NCI-H2196 (cell line): ENCODE measurements around the gene RNF4.
"Not testable (repeated sequence)": the region's sequence is repeated elsewhere in the genome, so short reads cannot be mapped to it uniquely, and the experiment has no call there.

ENCODE experiments used
- DNase-seq: peaks from one replicate; lab custom pipeline; 2025; ENCODE audit not compliant: unreplicated experiment; lab: John Stamatoyannopoulos, UW

Gene RNF4

DNA sequence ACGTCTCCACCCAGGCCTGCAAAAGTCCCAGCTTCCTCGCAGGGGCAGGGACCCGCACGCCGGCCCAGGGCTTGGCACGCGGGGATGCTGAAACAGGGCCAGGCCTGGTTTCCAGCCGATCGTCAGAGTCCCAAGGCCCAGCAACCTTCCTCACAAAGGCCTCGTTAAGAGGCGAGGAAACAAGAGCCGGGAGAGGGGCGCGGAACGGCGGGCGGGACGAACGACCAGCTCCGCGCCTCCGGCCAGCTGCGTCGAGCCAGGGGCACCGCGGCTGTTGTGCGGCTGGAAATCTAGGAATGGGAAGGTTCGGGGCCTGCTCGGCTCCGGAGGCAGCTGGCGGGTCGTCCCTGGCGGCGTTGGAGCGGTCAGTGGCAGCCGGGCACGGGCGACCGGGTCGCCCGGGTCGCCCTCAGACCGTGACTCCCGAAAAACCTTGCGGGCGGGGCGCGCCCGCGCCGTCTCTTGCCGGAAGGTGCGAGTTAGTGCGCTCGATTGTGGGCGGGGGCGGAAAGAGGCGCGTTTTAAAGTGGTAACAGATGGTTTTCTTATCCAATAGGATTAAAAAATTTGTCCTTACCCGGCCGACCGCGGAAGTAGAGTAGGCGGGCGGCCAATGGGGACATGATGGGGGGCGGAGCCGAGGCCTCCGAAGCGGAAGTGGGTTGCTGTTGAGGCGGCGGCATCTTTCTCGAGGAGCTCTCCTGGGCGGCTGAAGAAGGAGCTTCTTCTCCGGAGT lies at the start of gene RNF4:
Gene RNF4 (plus strand): TSS at position 651 of the 736 bp plus-strand sequence. CDS start 21,388 bp downstream, outside the sequence.
- peak; percentile 95 for DNase-seq

DNA sequence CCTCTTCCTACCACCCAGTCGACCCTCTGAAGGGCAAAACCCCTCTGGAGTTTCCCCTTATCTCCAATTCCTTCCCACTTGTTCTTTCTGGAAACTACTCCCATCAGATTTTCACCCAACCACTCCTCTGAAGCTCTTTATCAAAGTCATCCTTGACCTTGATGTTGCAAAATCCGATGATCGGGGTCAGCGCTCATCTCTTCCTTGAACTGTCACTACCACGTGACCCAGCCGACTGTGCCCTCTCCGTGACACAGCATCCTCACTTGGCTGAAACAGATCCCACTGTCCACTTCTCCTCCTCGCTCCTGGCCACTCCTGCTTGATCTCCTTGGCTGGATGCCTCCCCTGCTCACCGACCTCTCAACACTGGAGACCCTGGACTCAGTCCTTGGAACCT lies 49.1 kb upstream of the RNF4 start:
- no peak for DNase-seq

DNA sequence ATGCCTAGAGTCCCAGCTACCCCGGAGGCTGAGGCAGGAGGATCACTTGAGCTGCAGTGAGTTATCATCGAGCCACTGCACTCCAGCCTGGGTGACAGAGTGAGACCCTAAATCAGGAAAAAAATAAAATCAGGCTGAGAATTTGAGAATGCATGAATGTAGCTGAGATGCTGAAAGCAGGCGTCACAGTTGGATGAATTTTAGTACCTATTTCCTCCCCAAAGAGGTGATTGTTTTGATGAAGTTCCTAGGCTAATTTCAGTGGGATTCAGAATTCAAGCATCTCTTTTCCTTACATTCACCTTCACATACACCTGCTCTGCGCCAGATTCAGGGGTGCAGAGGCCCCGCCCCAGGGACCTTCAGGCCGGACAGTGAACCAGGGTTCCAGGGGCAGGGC lies 47.0 kb upstream of the RNF4 start:
- DNase-seq: no peak

GRCh38 chr4:2423066-2423465 lies 45.8 kb upstream of the RNF4 start:
- DNase-seq: no peak

GRCh38 chr4:2423695-2424094 lies 45.2 kb upstream of the RNF4 start:
- no peak for DNase-seq

GRCh38 chr4:2424581-2424980 lies 44.3 kb upstream of the RNF4 start:
- DNase-seq: no peak

DNA sequence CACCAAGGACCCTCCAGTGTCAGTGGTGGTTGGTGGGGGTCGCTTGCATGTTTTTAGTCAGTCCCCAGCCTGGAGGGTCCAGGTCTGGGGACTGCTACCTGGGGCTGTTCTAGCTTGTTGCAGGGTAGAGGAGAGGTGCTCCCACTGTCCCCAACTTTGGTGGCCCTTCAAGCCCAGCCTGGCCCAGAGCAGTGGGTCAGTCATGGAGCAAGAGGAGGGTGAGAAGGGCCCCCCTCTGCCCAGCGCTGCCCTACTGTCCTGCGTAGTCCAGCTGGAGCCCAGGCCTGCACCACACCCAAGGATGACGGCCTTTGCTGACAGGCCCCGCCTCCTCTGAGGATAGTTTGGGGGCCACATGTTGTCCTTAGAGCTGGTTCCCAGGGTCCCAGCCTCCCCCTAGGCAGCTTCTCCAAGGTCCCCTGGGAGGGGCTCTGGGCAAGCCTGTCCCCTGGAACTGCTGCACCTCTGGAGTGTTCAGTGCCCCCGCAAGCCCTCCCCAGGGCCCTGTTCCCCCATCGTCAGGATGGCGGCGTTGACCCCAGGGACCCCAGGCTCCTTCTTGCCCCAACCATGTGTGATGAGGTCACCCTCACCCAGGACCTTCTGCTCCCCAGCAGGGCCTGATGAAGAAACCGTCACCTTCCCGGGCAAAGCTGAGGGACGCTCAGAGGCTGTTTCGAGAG lies 43.4 kb upstream of the RNF4 start:
- no peak for DNase-seq

DNA sequence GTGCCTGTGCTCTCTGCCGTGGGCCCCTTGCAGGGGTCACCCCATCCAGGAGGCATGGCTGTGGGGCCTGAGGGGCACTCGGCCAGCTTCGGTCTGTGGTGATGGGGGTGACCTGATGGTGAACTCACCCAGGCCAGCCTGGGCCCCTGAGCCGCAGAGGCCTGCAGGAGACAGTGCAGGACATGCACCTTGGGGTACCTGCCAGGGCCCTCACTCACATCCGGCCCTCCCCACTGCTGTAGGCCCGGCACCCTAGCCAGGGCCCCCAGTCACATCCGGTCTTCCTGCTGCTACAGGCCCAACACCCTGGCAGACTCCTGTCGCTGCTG lies 42.9 kb upstream of the RNF4 start:
- no peak for DNase-seq

GRCh38 chr4:2426711-2427275 lies 42.1 kb upstream of the RNF4 start:
- no peak for DNase-seq

GRCh38 chr4:2427383-2428334 lies 41.2 kb upstream of the RNF4 start:
- DNase-seq: no peak

- DNase-seq: no peak
Observed at GRCh38 chr4:2428496-2429213, 40.3 kb upstream of the RNF4 start.

GRCh38 chr4:2429945-2430757 lies 38.8 kb upstream of the RNF4 start:
- not testable (repeated sequence) for DNase-seq

DNA sequence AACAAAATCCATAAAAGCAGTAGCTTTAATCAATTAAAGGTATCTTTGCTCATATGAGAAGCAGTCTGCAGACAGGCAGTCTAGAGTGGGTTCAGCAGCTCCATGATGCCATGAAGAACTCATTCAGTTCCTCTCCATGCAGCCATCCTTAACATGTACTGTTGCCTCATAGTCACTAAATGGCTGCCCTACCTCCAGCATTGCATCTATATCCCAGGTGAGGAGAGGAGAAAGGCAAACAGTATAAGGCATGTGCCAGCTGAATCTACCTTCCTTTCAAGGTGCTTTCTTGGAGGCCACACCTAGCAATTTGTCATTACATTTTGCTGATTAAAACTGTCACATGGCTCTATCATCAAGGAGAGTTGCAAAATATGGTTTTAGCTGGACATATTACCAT lies 36.9 kb upstream of the RNF4 start:
- DNase-seq: no peak

DNA sequence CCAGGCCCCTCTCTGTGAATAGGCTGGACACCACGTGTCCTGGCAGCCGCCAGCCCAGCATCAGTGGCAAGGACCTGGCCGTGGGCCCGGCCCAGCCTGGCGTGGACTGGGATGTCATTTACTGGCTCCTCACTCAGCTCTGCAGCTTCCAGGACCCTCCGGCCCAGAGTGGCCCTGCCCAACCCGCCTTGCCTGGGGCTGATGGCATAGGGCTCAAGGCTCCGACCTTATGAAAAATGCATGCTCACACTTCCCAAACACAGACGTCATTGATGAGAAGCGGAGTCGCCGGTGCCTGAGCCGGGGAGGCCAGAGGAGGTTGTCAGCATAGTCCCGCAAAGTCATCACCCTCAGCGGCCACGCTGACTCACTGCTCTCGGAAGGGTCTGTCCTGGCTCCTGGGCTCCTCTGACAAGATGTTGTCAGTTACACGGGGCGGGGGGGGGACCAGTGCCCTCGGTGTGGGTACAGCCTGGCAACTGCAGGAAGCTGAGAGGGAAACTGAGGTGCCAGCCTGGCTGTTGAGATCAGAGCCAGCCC lies 35.8 kb upstream of the RNF4 start:
- DNase-seq: no peak

DNA sequence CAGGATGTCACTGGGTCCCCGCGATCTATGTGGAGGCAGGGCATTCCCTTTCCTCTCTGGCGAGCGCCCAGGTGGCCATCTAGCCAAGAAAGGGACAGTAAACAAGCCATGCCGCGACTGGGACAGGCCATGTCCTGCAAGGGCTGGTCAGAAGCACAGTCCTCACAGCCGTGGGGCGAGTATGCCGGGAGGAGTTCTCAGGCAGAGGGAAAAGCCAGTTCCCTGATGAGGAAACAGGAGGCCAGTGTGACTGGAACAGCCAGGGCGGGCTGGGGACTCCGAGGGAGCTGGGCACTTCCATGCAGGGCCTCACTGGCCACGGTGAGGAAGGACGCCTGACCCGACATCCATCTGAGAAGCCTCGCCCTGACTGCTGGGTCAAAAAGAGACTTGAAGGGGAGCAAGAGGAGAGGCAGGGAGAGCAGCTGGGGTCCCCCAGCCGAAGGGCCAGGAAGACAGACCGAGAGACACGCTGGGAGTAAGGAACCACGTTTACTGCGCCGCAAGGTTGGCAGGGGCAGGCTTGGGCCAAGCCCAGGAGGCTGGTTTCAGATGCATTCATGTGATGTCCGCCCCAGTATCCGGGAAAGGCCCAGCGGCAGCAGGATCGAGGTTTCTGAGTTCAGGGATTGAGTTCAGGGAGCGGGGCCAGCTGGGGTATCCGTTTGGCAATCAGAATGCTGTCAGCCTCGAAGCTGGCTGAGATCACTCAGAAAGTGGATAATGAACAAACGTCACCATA lies 35.1 kb upstream of the RNF4 start:
- no peak for DNase-seq

GRCh38 chr4:2434420-2434819 lies 34.5 kb upstream of the RNF4 start:
- DNase-seq: no peak

GRCh38 chr4:2436301-2436700 lies 32.6 kb upstream of the RNF4 start:
- no peak for DNase-seq

GRCh38 chr4:2436761-2437474 lies 32.0 kb upstream of the RNF4 start:
- DNase-seq: no peak
